CMK (cell line): ENCODE data around the gene PNPLA7.
A peak's percentile ranks its signal among the peaks of the same experiment; 100 is the strongest.

ENCODE experiments used
- DNase-seq: peaks from one replicate; pipeline ENCODE4 v3.0.0-alpha.2; 2010; ENCODE audit warnings: low read depth

PNPLA7 gene

DNA sequence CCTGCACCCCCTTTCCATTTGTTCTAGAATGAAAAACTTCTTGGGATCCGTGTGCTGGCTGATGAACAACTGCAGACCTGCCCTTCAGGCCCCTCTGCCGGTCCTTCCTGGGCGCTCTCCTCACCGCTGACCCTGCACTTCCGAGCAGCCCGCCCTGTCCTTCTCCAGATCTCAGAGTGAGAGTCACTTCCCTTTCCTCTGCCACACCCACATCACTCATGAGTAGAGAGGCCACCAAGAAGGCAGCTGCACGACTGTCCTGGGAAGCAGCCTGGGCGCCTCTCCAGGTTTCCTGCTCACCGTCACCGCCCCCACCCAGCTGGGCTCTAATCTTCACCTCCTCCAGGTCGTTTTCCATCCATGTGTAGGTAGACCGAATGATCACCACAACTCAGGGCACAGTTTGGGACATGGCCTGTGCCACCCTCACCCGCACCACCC lies 56.1 kb downstream of the PNPLA7 start:
- DNase-seq = peak; percentile 55

DNA sequence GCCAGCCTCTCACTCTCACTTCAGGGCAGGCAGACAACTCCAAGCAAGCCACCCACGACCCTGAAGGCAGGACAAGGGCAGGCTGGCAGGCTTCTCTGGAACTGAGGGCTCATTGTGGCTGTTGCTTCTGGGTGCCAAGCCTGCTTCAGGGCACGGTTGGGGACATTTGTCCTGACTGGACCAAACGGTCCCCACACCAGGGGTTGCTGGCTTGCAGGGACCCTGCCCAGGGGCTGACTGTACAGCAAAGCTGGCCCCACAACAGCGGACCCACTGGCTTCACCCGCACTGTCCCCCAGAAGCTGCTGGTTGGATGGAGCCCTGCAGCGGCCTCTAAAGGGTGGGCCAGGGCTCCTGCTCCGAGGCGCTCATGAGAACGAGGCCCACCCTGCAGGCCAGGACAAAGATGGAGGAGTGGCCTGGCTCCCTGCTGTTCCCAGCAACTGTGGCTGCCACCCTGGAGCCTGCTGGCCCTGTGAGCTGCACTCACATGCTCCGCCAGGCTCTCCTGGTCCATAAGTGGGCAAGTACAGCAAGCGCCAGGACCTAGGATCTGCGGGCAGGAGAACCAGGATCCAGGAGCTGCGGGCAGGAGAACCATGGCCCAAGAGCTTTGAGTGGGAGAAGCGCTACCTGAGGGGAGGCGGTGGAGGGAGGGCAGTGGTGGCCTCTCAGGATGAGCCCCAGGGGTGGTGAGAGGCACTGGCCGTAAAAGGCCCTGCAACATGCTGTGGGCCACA lies 56.7 kb downstream of the PNPLA7 start:
- DNase-seq = no peak

DNA sequence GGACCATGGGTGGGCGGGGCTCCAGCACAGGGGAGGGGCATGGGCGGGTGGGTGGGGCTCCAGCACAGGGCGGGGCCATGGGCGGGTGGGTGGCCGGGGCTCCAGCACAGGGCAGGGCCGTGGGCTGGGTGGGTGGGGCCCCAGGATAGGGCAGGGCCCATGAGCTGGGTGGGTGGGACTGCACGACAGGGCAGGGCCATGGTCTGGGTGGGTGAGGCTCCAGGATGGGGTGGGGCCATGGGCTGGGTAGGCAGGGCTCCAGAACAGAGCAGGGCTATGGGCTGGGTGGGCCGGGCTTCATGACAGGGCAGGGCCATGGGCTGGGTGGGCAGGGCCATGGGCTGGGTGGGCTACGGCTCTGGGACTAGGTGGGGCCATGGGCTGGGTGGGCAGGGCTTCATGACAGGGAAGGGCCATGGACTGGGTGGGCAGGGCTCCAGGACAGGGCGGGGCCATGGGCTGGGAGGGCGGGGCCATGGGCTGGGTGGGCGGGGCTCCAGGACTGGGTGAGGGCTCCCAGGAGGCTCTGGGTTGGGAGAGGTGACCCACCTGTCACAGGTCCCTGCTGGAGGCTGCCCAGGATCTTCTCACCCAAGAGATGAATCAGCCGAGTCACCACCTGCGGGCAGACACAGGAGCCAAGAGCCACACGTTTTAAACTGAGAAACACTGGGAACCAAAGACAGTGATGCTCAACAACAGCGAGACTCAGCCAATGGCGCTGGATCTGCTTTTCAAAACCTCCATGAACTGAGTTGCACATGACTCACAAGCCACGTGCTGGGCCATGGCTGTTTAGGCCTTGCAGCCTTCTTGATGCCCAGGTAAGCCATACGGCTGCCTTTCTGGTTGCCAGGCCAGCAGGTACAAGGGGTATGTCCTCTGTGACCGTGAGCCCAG lies 57.5 kb downstream of the PNPLA7 start:
- DNase-seq = peak; percentile 97

DNA sequence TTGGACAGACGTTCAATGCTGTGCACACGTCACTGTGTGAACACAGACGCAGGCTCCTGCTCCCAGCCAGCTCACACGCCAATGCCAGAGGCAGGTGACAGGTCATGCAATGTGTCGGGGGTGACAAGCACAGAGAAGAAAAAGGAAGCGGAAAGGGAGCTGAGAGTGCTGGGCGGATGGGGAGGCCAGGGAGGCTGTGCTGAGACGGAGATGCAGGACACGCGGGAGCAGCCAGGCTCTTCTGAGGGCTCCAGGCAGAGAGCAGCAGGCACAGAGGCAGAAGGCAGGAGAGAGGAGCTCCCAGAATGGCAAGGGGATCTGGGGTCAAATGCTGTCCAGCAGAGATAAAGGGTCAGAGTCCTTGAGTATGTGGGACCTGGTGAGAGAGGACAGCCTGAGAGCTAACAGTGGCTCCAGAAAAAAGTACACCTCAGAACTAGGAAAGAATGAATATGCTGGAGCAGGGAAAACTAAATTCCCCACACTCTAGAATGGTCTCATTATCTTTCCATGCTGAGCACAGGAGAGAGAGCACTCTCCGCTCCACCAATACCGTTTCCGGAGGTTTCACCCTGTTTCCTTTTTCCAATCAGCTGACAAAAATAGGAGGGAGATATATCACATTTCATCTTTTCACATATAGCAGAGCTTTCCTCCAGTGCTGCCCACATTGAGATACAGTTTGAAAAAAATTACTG lies 58.3 kb downstream of the PNPLA7 start:
- no peak for DNase-seq

DNA sequence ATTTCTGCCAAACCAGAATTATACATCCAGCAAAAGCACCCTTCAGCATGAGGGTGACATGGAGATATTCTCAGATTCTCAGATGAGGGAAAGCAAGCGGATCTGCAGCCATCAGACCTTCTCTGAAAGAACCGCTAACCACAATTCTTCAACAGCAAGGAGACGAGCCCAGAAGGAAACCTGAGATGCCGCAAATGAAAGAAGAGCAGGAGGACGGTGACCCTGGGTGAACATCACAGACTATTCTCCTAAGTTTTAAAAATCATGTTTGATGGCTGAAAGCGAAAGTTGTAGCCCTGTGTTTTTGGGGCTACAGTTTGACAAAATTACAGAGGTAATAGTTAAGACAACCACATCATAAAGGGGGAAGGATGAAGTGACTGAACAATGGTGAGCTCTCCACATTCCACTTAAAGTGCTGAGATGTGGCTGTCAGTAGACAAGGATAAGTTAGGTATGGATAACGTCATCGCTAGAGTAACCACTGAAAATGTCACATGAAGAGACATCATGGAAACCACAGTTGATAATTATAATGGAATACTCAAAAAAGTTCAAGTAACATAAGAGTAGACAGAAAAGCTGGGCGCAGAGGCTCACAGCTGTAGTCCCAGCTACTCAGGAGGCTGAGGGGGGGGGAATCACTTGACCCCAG lies 59.5 kb downstream of the PNPLA7 start:
- no peak for DNase-seq

- DNase-seq = no peak
Observed at GRCh38 chr9:137488906-137489305, 61.3 kb downstream of the PNPLA7 start.

- DNase-seq = no peak
Observed at GRCh38 chr9:137488327-137488653, 61.9 kb downstream of the PNPLA7 start.

GRCh38 chr9:137487454-137488326 lies 62.5 kb downstream of the PNPLA7 start:
- no peak for DNase-seq

DNA sequence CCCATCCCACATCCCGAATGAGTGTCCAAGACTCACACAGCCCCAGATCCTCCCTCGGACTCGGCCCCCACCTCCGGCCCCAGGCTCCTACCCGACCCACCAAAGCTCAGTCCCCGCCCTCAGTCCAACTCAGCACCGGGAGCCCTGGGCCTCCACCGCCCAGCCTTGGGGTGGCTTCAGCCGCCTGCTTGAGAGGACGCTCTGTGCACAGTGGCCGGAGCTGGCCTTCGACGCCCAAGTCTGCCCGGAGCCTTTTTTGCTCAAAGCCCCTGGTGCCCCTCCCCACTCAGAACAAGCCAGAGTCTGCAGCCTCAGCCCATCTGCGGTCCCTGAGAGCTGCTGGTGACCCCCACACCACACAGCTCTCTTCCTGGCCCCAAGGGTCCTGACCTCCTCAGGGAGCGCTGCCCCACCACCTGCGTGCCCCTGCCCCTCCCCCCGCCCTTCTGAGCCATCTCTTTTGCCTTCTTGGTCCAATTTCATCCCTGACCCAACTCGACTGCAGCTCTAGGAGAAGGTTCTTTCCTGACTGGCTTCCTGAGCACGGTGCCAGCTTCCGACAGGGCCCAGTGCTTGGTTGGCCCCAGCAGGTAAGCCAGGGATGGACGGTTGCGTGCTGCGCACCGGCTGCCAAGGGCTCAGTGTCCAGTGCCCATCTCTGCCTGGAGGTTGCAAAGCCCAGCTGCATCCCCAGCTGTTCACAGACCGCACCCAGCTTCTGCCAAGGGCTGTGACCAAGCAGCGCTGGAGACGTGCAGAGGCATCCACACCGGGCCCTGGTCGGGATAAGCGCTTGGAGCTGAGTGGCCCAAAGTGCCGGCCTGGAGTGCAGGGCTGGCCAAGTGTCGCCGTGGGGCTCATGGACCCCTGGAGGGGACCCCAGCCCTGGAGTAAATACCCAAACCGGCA lies 63.4 kb downstream of the PNPLA7 start:
- no peak for DNase-seq

DNA sequence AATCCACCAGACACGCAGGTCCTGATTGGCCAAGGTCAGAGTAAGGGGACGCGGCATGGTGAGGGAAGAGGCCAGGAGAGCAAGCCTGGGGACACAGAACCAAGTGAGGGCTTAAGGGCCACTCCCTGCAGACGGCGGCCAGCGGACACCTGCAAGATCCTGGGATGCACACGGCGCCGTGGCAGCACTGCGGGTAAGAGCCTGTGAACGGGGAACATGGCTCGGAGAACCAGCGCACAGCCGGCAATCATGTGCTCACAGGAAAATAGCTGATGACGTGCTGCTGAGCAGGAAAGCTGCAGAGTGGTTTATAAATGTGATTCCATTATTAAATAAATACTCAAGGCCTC lies 64.1 kb downstream of the PNPLA7 start:
- no peak for DNase-seq

GRCh38 chr9:137485343-137486140 lies 64.7 kb downstream of the PNPLA7 start:
- no peak for DNase-seq

- DNase-seq = no peak
Observed at GRCh38 chr9:137484551-137485315, 65.5 kb downstream of the PNPLA7 start.

DNA sequence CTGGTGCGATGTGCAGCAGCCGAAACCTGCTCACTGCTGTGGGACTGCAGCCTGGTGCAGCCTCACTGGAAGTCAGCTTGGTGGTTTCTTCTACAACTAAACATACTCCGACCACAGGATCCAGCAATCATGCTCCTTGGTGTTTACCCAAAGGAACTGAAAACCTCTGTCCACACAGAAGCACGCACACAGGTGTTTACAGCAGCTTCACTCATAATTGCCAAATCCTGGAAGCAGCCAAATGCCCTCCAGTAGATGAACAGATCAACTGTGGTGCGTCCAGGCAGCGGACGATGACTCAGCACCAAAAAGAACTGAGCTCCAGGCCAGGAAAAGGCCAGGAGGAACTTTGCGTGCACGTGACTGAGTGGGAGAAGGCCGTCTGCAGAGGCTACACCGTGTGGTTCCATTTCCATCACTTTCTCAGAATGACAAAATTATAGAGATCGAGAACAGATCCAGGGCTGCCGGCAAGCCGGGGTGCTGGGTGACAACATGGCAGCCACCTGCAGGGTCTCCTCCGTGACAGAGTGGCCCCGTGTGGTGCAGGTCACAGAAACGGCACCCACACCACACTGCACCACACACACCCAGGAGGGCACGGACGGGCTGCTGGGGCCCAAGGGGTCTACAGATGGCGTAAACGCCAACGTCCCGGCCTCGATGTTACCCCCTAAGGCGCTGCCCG lies 68.0 kb downstream of the PNPLA7 start:
- DNase-seq = peak; percentile 49

DNA sequence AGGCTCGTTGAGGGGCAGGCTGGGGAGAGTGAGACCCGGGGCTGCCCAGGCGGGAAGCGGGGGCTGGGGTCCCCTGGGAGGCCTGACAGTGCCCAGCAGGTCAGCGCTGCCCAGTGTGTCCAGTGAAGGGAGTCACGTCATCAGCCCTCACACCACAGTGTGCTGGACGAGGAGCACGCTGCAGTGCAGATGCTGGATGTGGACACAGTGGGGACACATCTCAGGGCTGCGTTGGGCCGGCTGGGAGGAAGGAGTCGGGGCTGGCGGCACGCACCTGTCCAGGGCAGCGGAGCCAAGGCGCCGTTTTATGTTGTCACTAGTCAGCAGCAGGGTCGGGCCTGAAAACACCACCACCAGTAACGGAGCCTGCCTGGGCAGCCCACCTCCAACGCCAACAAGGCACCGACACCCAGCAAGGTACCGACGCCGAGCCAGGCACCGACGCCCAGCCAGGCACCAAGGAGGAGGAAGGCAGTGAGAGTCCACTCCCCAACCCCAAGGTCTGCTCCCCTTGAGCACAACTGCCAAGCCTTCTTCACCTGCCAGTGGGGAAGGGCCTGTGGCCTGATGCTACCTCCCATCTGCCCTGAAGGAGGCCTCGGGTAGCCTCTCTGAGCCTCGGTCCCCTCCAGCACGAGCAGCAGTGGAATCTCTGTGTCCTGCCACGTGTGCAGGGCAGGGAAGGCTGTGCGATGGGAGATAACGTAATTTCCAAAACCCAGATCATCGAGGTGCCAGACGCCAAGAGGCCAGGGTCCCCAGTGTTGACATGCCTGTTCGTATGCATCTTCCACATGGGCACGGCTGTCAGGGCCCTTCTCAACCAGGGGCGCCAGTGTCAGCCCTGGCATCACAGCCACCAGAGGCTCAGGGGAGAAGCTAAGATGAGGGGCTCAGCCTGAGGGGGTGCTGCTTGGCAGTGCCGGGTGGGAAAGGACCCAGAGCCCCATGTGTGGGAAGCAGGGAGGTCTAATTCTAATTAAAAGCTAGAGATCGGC lies 69.2 kb downstream of the PNPLA7 start:
- DNase-seq = no peak

GRCh38 chr9:137479892-137480685 lies 70.1 kb downstream of the PNPLA7 start:
- no peak for DNase-seq
